Activated CD4-positive, alpha-beta T cell treated with anti-CD3 and anti-CD28 coated beads for 4 hours (primary cell): ENCODE data around the gene CELA3B.
A peak's percentile ranks its signal among the peaks of the same experiment; 100 is the strongest.
"Not testable (repeated sequence)": the region's sequence is repeated elsewhere in the genome, so short reads cannot be mapped to it uniquely, and the experiment has no call there.

Source experiments
- DNase-seq, 2 donors: peaks; one replicate each; pipeline ENCODE4 v3.0.0-alpha.2; 2020

Gene CELA3B

GRCh38 chr1:21976703-21977239, at the start of gene CELA3B:
CELA3B (plus strand) TSS chr1:21977022; CDS start chr1:21977040, 18 bp downstream.
- not testable (repeated sequence) for DNase-seq

- no peak for DNase-seq
Measured at GRCh38 chr1:21927533-21928237, 49.1 kb upstream of the CELA3B start.

GRCh38 chr1:21930080-21930571, 46.7 kb upstream of the CELA3B start:
- no peak for DNase-seq

- no peak for DNase-seq
Measured at GRCh38 chr1:21930629-21931170, 46.1 kb upstream of the CELA3B start.

GRCh38 chr1:21931171-21932093, 45.4 kb upstream of the CELA3B start:
- DNase-seq = no peak

- DNase-seq = no peak
Measured at GRCh38 chr1:21932127-21932526, 44.7 kb upstream of the CELA3B start.

GRCh38 chr1:21933397-21934248, 43.2 kb upstream of the CELA3B start:
- DNase-seq = no peak

GRCh38 chr1:21935393-21935804, 41.4 kb upstream of the CELA3B start:
- DNase-seq = no peak

GRCh38 chr1:21935891-21936365, 40.9 kb upstream of the CELA3B start:
- no peak for DNase-seq

GRCh38 chr1:21936366-21937031, 40.3 kb upstream of the CELA3B start:
- DNase-seq = no peak

GRCh38 chr1:21937034-21937371, 39.8 kb upstream of the CELA3B start, which contains the start of gene HSPG2:
HSPG2 (minus strand) TSS chr1:21937310; CDS start chr1:21937217, 93 bp downstream.
- no peak for DNase-seq

- DNase-seq = peak; percentile 58 to 71
Measured at GRCh38 chr1:21937372-21938121, 39.3 kb upstream of the CELA3B start.

- DNase-seq = no peak
Measured at GRCh38 chr1:21938732-21939538, 37.9 kb upstream of the CELA3B start.

GRCh38 chr1:21939650-21940374, 37.0 kb upstream of the CELA3B start:
- DNase-seq = no peak

GRCh38 chr1:21940492-21940891, 36.3 kb upstream of the CELA3B start:
- no peak for DNase-seq

GRCh38 chr1:21941370-21941769, 35.5 kb upstream of the CELA3B start:
- no peak for DNase-seq

- DNase-seq = no peak
Measured at GRCh38 chr1:21942464-21942863, 34.4 kb upstream of the CELA3B start.

GRCh38 chr1:21942959-21943640, 33.7 kb upstream of the CELA3B start:
- not testable (repeated sequence) for DNase-seq

GRCh38 chr1:21944733-21945073, 32.1 kb upstream of the CELA3B start:
- no peak for DNase-seq
